Sigmoid colon (tissue), 3 donors: Measurements from ENCODE around the gene GPATCH4.
"Not testable (repeated sequence)": the region's sequence is repeated elsewhere in the genome, so short reads cannot be mapped to it uniquely, and the experiment has no call there.

Experiments used
- CTCF ChIP-seq, 4 experiments: fragments of 450-650 bp in 3 of 4; fragments of 200-600 bp in 1 of 4; IDR thresholded peaks; one replicate each; pipeline ENCODE4 v1.5.1; 2016 to 2019; ENCODE audit warnings: antibody characterized with exemption in 4 of 4, mild to moderate bottlenecking in 3 of 4, moderate library complexity in 2 of 4
- POLR2A ChIP-seq, 2 donors: fragments of 450-650 bp; IDR thresholded peaks; one replicate each; pipeline ENCODE4 v1.6.1; 2016; ENCODE audit warnings: antibody characterized with exemption in 2 of 2, mild to moderate bottlenecking in 2 of 2, moderate library complexity in 2 of 2

- not testable (repeated sequence) for TF ChIP-seq CTCF, POLR2A (IDR thresholded peaks at IDR 0.05)
These were observed 29.9 kb upstream of the GPATCH4 start for GRCh38 chr1:156631152-156631551.
